IMR-90 (cell line): Measurements from ENCODE around the gene LRFN2. TPM values are rescaled to one million over a fixed set of nuclear protein-coding genes. Genes with fewer than 3 reads are reported as not detected.

ENCODE experiments used
- ATAC-seq: fragments of 200-7000 bp; cut with Tn5 transposase; 2 replicates; pipeline ENCODE4 v1.9.1; 2020; ENCODE audit warnings: low read depth, mild to moderate bottlenecking, moderate library complexity
- BruUV-seq: library from RNA; stranded (reverse); fragments of 400-500 nt; replicated peaks from 2 replicates; lab custom pipeline; 2021; lab: Mats Ljungman, UMichigan
- CTCF ChIA-PET: fragments of 300-600 bp; formaldehyde crosslinking; extraction: SDS; loops from one replicate; lab custom pipeline; 2021; ENCODE audit warnings: antibody characterized with exemption; lab: Yijun Ruan, JAX
- POLR2A ChIA-PET: fragments of 300-600 bp; sonication (Branson Sonifier 250); formaldehyde crosslinking; loops from one replicate; lab custom pipeline; 2022; ENCODE audit warnings: antibody characterized with exemption; ENCODE audit not compliant: unreplicated experiment; lab: Charles Lee
- DNase-seq: peaks from one replicate; pipeline ENCODE4 v3.0.0; 2013
- H2AFZ ChIP-seq: replicated peaks from 2 replicates; pipeline ENCODE3; 2013; ENCODE audit warnings: low read length, mild to moderate bottlenecking; ENCODE audit not compliant: poor library complexity
- H2AK5ac ChIP-seq: 2 replicates; pipeline ENCODE4 v1.6.1; 2013; ENCODE audit warnings: low read depth, low read length, inconsistent platforms
- H2AK9ac ChIP-seq: replicated peaks from 2 replicates; pipeline ENCODE3; 2013; ENCODE audit warnings: mild to moderate bottlenecking, low read depth, low read length, moderate library complexity; ENCODE audit not compliant: poor library complexity
- H2BK120ac ChIP-seq: 2 replicates; pipeline ENCODE4 v1.6.1; 2013; ENCODE audit warnings: low read depth, low read length, inconsistent platforms
- H2BK15ac ChIP-seq: 3 replicates; pipeline ENCODE4 v1.6.1; 2013; ENCODE audit warnings: low read depth, low read length, inconsistent platforms
- H2BK20ac ChIP-seq: 2 replicates; pipeline ENCODE4 v1.6.1; 2013; ENCODE audit warnings: low read depth, mild to moderate bottlenecking, inconsistent platforms, low read length, moderate library complexity
- H2BK5ac ChIP-seq: 2 replicates; pipeline ENCODE4 v1.6.1; 2013; ENCODE audit warnings: mild to moderate bottlenecking, low read depth, low read length, inconsistent platforms; ENCODE audit not compliant: poor library complexity, severe bottlenecking
- H3K14ac ChIP-seq: replicated peaks from 2 replicates; pipeline ENCODE4 v1.6.1; 2013; ENCODE audit warnings: low read depth, low read length, inconsistent platforms
- H3K18ac ChIP-seq: 2 replicates; pipeline ENCODE4 v1.6.1; 2013; ENCODE audit warnings: low read depth, low read length, control low read depth
- H3K23ac ChIP-seq: 2 replicates; pipeline ENCODE4 v1.6.1; 2013; ENCODE audit warnings: low read depth, low read length, inconsistent platforms
- H3K27ac ChIP-seq: 2 replicates; pipeline ENCODE4 v1.5.1; 2013; ENCODE audit warnings: mild to moderate bottlenecking, control low read depth, low read length; ENCODE audit not compliant: insufficient read depth
- H3K27me3 ChIP-seq: 2 replicates; pipeline ENCODE4 v1.6.1; 2013; ENCODE audit warnings: low read length; ENCODE audit not compliant: control insufficient read depth, insufficient read depth
- H3K36me3 ChIP-seq: 2 replicates; pipeline ENCODE4 v1.6.1; 2013; ENCODE audit warnings: low read length, mixed read lengths; ENCODE audit not compliant: control insufficient read depth, insufficient read depth
- H3K4ac ChIP-seq: 2 replicates; pipeline ENCODE4 v1.6.1; 2013; ENCODE audit warnings: low read depth, low read length, inconsistent platforms
- H3K4me1 ChIP-seq: 2 replicates; pipeline ENCODE4 v1.6.1; 2013; ENCODE audit warnings: low read length, mixed read lengths; ENCODE audit not compliant: control insufficient read depth, insufficient read depth
- H3K4me2 ChIP-seq: 2 replicates; pipeline ENCODE4 v1.6.1; 2013; ENCODE audit warnings: low read depth, mild to moderate bottlenecking, control low read depth, low read length, moderate library complexity
- H3K4me3 ChIP-seq: 2 replicates; pipeline ENCODE4 v1.5.1; 2013; ENCODE audit warnings: low read depth, mild to moderate bottlenecking, control low read depth, low read length, moderate library complexity; ENCODE audit not compliant: insufficient read depth
- H3K56ac ChIP-seq: 2 replicates; pipeline ENCODE4 v1.6.1; 2013; ENCODE audit warnings: low read length, inconsistent platforms; ENCODE audit not compliant: insufficient read depth; ENCODE audit errors: extremely low read depth
- H3K79me1 ChIP-seq, 2 experiments: 2 replicates each; pipeline ENCODE4 v1.6.1; 2013; ENCODE audit warnings: low read length in 2 of 2, inconsistent platforms in 1 of 2, low read depth in 1 of 2
- H3K9ac ChIP-seq: 2 replicates; pipeline ENCODE4 v1.6.1; 2013; ENCODE audit warnings: low read depth, low read length, control low read depth
- H3K9me1 ChIP-seq: 2 replicates; pipeline ENCODE4 v1.6.1; 2013; ENCODE audit warnings: low read length, inconsistent platforms; ENCODE audit not compliant: insufficient read depth
- H3K9me3 ChIP-seq: 2 replicates; pipeline ENCODE4 v1.6.1; 2013; ENCODE audit warnings: low read length; ENCODE audit not compliant: control insufficient read depth, insufficient read depth
- H4K20me1 ChIP-seq: 2 replicates; pipeline ENCODE4 v1.6.1; 2013; ENCODE audit warnings: low read length, inconsistent platforms; ENCODE audit not compliant: insufficient read depth
- H4K5ac ChIP-seq: 2 replicates; pipeline ENCODE4 v1.6.1; 2013; ENCODE audit warnings: mild to moderate bottlenecking, low read depth, low read length, control low read depth
- H4K8ac ChIP-seq, 2 experiments: 2 replicates each; pipeline ENCODE4 v1.6.1; 2013; ENCODE audit warnings: low read depth in 2 of 2, low read length in 2 of 2, control low read depth in 1 of 2, inconsistent platforms in 1 of 2
- H4K91ac ChIP-seq: 2 replicates; pipeline ENCODE4 v1.6.1; 2013; ENCODE audit warnings: low read depth, low read length, inconsistent platforms; ENCODE audit not compliant: insufficient read depth
- CEBPB ChIP-seq: IDR thresholded peaks from 2 replicates; pipeline ENCODE4 v1.6.1; 2012; ENCODE audit warnings: low read depth, low read length, improper control_type of control experiment
- CHD1 ChIP-seq: IDR thresholded peaks from 2 replicates; pipeline ENCODE4 v1.6.1; 2012; ENCODE audit warnings: low read depth, low read length, improper control_type of control experiment
- FOS ChIP-seq: fragments of 150-350 bp; IDR thresholded peaks from 2 replicates; pipeline ENCODE4 v1.6.1; 2016; ENCODE audit warnings: low read depth, low read length
- MAFK ChIP-seq: IDR thresholded peaks from 2 replicates; pipeline ENCODE4 v1.6.1; 2012; ENCODE audit warnings: low read depth, low read length, improper control_type of control experiment
- MAZ ChIP-seq: IDR thresholded peaks from 2 replicates; pipeline ENCODE4 v1.6.1; 2012; ENCODE audit warnings: low read depth, mild to moderate bottlenecking, low read length, improper control_type of control experiment, moderate library complexity, borderline replicate concordance
- NFE2L2 ChIP-seq: fragments of 150-350 bp; IDR thresholded peaks from 2 replicates; pipeline ENCODE4 v1.6.1; 2016; ENCODE audit warnings: low read depth, mild to moderate bottlenecking, low read length
- RAD21 ChIP-seq: IDR thresholded peaks from 2 replicates; pipeline ENCODE4 v1.6.1; 2012; ENCODE audit warnings: low read length, improper control_type of control experiment
- RCOR1 ChIP-seq: IDR thresholded peaks from 2 replicates; pipeline ENCODE4 v1.6.1; 2012; ENCODE audit warnings: mild to moderate bottlenecking, low read length, improper control_type of control experiment; ENCODE audit not compliant: insufficient replicate concordance
- RFX5 ChIP-seq: IDR thresholded peaks from 2 replicates; pipeline ENCODE4 v1.8.0; 2012; ENCODE audit warnings: low read depth, mild to moderate bottlenecking, low read length, moderate library complexity
- SMC3 ChIP-seq: fragments of 150-350 bp; IDR thresholded peaks from 2 replicates; pipeline ENCODE4 v1.6.1; 2016; ENCODE audit warnings: low read depth, mild to moderate bottlenecking, antibody characterized with exemption, low read length, moderate library complexity
- USF2 ChIP-seq: fragments of 150-350 bp; IDR thresholded peaks from 2 replicates; pipeline ENCODE4 v1.6.1; 2017; ENCODE audit warnings: mild to moderate bottlenecking, antibody characterized with exemption, low read length, low read depth
- WGBS, 2 experiments: methylation state at CpG; one replicate each; pipeline versions ENCODE4 v1.1.5 to v1.1.7; 2013; ENCODE audit warnings: missing lambda C conversion rate in 2 of 2; ENCODE audit not compliant: insufficient read length in 1 of 2; ENCODE audit errors: extremely low coverage in 2 of 2; 5-methylcytosine and 5-hydroxymethylcytosine counted together
- dilution Hi-C: fragments of 300-500 bp; cut with HindIII; formaldehyde crosslinking; loops from one replicate; pipeline ENCODE4 v1.14.3; 2018; ENCODE audit warnings: low sequenced_read_pairs; ENCODE audit not compliant: unreplicated experiment
- in situ Hi-C: fragments of 300-500 bp; cut with MboI; formaldehyde crosslinking; loops from 3 replicates; pipeline ENCODE4 v1.14.3; 2019; ENCODE audit warnings: low sequenced_read_pairs, inconsistent platforms, mixed read lengths
- intact Hi-C: fragments of 100-400 bp; cut with micrococcal nuclease; formaldehyde crosslinking; loops from 2 replicates; pipeline ENCODE4 v1.10.0; 2022
- polyA plus RNA-seq, 3 experiments: library from polyadenylated mRNA; depleted of rRNA; stranded (reverse); fragments of >200 nt; gene quantifications; 2 replicates each; pipeline ENCODE4 v1.2.3, GENCODE V29; 2012; ENCODE audit warnings: low replicate concordance in 1 of 3
- total RNA-seq: library from RNA; depleted of rRNA; stranded (reverse); fragments of >200 nt; gene quantifications from 2 replicates; pipeline ENCODE4 v1.2.3, GENCODE V29; 2012
- TF ChIP-seq, protein P1 (sequence below): fragments of 150-350 bp; IDR thresholded peaks from 2 replicates; pipeline ENCODE4 v1.6.1; 2016; ENCODE audit warnings: low read depth, mild to moderate bottlenecking, low read length, moderate library complexity, borderline replicate concordance
- TF ChIP-seq, protein P2 (sequence below): conservative IDR thresholded peaks from 2 replicates; pipeline ENCODE4 v1.5.1; 2012; ENCODE audit warnings: mild to moderate bottlenecking, low read depth, low read length, improper control_type of control experiment

LRFN2 gene
- total and polyA plus RNA-seq, 2 of the 4 experiments (the other 2 are of a cell fraction), result not detected

GRCh38 chr6:40409716-40410397, 177.3 kb downstream of the LRFN2 start:
- no peak overlapping the region for H2AK5ac ChIP-seq
- no peak overlapping the region for H4K8ac ChIP-seq
- no peaks in the 10 kb centered on the region for H4K20me1 ChIP-seq
- H3K23ac ChIP-seq, result no peak overlapping the region
- no peak overlapping the region for H2BK20ac ChIP-seq
- H3K4ac ChIP-seq, result no peak overlapping the region
- no peak overlapping the region for H3K18ac ChIP-seq
- ATAC-seq (no peak), DNase-seq (no peak)
- no peak overlapping the region for H2AK9ac ChIP-seq
- dilution Hi-C loops (no loop called here), intact Hi-C loops (no loop called here), in situ Hi-C loops (no loop called here)
- no peak overlapping the region for H2AFZ ChIP-seq
- H2BK5ac ChIP-seq, result no peak overlapping the region
- H3K79me1 ChIP-seq, result no peaks in the 10 kb centered on the region
- no peak overlapping the region for H2BK120ac ChIP-seq
- H3K9me3 ChIP-seq, result no peaks in the 10 kb centered on the region
- no peak overlapping the region for H4K5ac ChIP-seq
- no peaks in the 10 kb centered on the region for H3K4me1 ChIP-seq
- H3K9ac ChIP-seq, result no peak overlapping the region
- TF ChIP-seq CEBPB (no peak), FOS (no peak), NFE2L2 (no peak), MAZ (no peak), RFX5 (no peak), SMC3 (no peak), RCOR1 (no peak), RAD21 (no peak), MAFK (no peak), CHD1 (no peak), USF2 (no peak)
- TF ChIP-seq, protein P1, sequence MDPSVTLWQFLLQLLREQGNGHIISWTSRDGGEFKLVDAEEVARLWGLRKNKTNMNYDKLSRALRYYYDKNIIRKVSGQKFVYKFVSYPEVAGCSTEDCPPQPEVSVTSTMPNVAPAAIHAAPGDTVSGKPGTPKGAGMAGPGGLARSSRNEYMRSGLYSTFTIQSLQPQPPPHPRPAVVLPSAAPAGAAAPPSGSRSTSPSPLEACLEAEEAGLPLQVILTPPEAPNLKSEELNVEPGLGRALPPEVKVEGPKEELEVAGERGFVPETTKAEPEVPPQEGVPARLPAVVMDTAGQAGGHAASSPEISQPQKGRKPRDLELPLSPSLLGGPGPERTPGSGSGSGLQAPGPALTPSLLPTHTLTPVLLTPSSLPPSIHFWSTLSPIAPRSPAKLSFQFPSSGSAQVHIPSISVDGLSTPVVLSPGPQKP, result no peak
- TF ChIP-seq, protein P2, sequence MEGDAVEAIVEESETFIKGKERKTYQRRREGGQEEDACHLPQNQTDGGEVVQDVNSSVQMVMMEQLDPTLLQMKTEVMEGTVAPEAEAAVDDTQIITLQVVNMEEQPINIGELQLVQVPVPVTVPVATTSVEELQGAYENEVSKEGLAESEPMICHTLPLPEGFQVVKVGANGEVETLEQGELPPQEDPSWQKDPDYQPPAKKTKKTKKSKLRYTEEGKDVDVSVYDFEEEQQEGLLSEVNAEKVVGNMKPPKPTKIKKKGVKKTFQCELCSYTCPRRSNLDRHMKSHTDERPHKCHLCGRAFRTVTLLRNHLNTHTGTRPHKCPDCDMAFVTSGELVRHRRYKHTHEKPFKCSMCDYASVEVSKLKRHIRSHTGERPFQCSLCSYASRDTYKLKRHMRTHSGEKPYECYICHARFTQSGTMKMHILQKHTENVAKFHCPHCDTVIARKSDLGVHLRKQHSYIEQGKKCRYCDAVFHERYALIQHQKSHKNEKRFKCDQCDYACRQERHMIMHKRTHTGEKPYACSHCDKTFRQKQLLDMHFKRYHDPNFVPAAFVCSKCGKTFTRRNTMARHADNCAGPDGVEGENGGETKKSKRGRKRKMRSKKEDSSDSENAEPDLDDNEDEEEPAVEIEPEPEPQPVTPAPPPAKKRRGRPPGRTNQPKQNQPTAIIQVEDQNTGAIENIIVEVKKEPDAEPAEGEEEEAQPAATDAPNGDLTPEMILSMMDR, result no peak
- H3K36me3 ChIP-seq, result no peaks in the 10 kb centered on the region
- no peak overlapping the region for H3K4me2 ChIP-seq
- no peak overlapping the region for H3K14ac ChIP-seq
- H3K4me3 ChIP-seq, result no peak overlapping the region
- no TSS peak for BruUV-seq
- no peaks in the 10 kb centered on the region for H3K27me3 ChIP-seq
- ChIA-PET CTCF (no interaction called here), POLR2A (no interaction called here)
- no peak overlapping the region for H4K91ac ChIP-seq
- no CpG with 5 or more reads among the region's 9 CpGs for WGBS, 2 experiments
- no peaks in the 10 kb centered on the region for H3K9me1 ChIP-seq
- H3K56ac ChIP-seq, result no peak overlapping the region; the same call in 1 of the 2 replicates
- no peak overlapping the region for H3K27ac ChIP-seq
- H2BK15ac ChIP-seq, result no peak overlapping the region
